GM12892 (cell line): ENCODE results near the gene EIF4A3.

Experiments
- POLR2A ChIP-seq: IDR thresholded peaks from 2 replicates; pipeline ENCODE4 v1.6.1; 2011; ENCODE audit warnings: low read depth, low read length, control low read depth
- TAF1 ChIP-seq: IDR thresholded peaks from 2 replicates; pipeline ENCODE4 v1.6.1; 2011; ENCODE audit warnings: low read depth, mild to moderate bottlenecking, control low read depth, low read length, borderline replicate concordance

GRCh38 chr17:80118601-80119270, 28.2 kb downstream of the EIF4A3 start:
- no peak for TF ChIP-seq TAF1
- TF ChIP-seq POLR2A: no peak
